Measurements from ENCODE around the gene SCGB3A1. TPM values are rescaled to one million over a fixed set of nuclear protein-coding genes. Genes with fewer than 3 reads are reported as not detected.

The SCGB3A1 gene
- total RNA-seq, 1 donor from 2014 or later, result not detected

Other genes starting within 250 kb of the SCGB3A1 start
- gene GFPT2, start 238.2 kb downstream of the SCGB3A1 start, total RNA-seq, result 11.0 TPM
- gene CNOT6, start 97.1 kb downstream of the SCGB3A1 start, total RNA-seq, result 34.6 TPM
- 1.6 TPM for gene FLT4, start 58.1 kb upstream of the SCGB3A1 start, total RNA-seq
- gene OR2Y1, start 148.6 kb upstream of the SCGB3A1 start, total RNA-seq, result not detected
- gene MGAT1, start 211.3 kb upstream of the SCGB3A1 start, total RNA-seq, result 19.6 TPM